Measurements from ENCODE around the gene KRT81.
"Not testable (repeated sequence)": the region's sequence is repeated elsewhere in the genome, so short reads cannot be mapped to it uniquely, and the experiment has no call there.

GRCh38 chr12:52287816-52288805 lies 3.2 kb downstream of the KRT81 start:
- TF ChIP-seq, protein P1, sequence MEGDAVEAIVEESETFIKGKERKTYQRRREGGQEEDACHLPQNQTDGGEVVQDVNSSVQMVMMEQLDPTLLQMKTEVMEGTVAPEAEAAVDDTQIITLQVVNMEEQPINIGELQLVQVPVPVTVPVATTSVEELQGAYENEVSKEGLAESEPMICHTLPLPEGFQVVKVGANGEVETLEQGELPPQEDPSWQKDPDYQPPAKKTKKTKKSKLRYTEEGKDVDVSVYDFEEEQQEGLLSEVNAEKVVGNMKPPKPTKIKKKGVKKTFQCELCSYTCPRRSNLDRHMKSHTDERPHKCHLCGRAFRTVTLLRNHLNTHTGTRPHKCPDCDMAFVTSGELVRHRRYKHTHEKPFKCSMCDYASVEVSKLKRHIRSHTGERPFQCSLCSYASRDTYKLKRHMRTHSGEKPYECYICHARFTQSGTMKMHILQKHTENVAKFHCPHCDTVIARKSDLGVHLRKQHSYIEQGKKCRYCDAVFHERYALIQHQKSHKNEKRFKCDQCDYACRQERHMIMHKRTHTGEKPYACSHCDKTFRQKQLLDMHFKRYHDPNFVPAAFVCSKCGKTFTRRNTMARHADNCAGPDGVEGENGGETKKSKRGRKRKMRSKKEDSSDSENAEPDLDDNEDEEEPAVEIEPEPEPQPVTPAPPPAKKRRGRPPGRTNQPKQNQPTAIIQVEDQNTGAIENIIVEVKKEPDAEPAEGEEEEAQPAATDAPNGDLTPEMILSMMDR (IDR thresholded peaks at IDR 0.05) = not testable (repeated sequence)
- TF ChIP-seq EZH2phosphoT487 (IDR thresholded peaks at IDR 0.05) = not testable (repeated sequence)

All from neural progenitor cell (in vitro differentiated cells).